ENCODE data around the gene ANGPTL8. TPM values are rescaled to one million over a fixed set of nuclear protein-coding genes. Genes with fewer than 3 reads are reported as not detected.

The ANGPTL8 gene
- total and polyA plus RNA-seq, 9 of the 15 experiments (the other 6 are each of a cell fraction or from before 2014, with no cell fraction given): not detected

DNA sequence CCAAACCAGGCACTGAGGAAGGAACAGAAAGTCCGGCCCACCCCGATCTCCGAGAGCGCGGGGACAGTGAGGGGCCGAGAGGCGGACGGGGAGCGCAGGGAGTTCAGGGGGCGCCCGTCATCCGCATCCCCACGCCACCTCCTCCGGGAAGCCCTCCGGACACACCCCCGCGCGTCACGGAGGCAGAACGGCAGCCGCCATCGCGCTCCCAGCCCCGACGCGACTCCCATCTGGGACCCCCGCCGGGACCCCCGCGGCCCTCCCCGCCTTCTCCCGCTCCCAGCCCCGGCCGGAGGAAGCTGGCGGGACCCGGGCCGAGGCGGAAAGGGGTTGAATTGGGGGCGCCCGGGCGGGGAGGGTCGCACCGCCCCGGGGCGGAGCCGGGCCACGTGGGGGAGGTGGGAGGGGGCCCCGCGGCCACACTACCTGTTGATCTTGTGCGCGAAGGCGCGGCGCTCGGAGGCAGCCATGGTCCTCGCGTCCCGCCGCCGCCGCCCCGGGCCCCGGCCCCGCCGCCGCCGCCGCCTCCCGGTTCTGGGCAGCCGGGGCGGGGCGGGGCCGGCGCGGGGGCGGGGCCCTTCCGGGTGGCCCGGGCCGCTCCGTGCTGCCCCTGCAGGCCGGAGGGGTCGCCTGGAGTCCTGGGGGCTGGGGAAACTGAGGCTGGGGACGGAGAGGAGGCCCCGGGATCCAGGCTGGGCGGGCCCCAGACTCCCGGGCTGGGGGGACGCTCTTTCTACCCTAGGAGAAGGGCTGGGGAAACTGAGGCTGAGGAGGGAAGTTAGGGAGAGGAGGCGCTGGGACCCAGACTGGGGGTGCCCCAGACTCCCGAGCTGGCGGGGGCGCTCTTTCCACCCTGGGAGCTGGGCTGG, 22.8 kb downstream of the ANGPTL8 start, which contains the start of gene DOCK6 (continued):
- peak; percentile 60; the same call in 1 of the 2 replicates for TF ChIP-seq VEZF1 (CRISPR knock-in tag; IDR thresholded peaks at IDR 0.05)
- TF ChIP-seq, protein P1, sequence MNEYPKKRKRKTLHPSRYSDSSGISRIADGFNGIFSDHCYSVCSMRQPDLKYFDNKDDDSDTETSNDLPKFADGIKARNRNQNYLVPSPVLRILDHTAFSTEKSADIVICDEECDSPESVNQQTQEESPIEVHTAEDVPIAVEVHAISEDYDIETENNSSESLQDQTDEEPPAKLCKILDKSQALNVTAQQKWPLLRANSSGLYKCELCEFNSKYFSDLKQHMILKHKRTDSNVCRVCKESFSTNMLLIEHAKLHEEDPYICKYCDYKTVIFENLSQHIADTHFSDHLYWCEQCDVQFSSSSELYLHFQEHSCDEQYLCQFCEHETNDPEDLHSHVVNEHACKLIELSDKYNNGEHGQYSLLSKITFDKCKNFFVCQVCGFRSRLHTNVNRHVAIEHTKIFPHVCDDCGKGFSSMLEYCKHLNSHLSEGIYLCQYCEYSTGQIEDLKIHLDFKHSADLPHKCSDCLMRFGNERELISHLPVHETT (CRISPR knock-in tag; conservative IDR thresholded peaks at IDR 0.05 in 1 of 2, IDR thresholded peaks at IDR 0.05 in 1 of 2): peak in 1 of 2 experiments; percentile 95; a peak in 2 of 4 replicates
- TF ChIP-seq ZFX (CRISPR knock-in tag; IDR thresholded peaks at IDR 0.05): peak; percentile 69
- peak; percentile 47 for TF ChIP-seq RBFOX2 (IDR thresholded peaks at IDR 0.05; ENCODE audit: low read depth, low read length)
- TF ChIP-seq MAX (CRISPR knock-in tag; IDR thresholded peaks at IDR 0.05): peak; percentile 33; the same call in 1 of the 2 replicates
- TF ChIP-seq CXXC5 (CRISPR knock-in tag; IDR thresholded peaks at IDR 0.05): peak; percentile 26; the same call in 1 of the 2 replicates
- peak; percentile 46; the same call in 1 of the 2 replicates for TF ChIP-seq ADNP (tag; IDR thresholded peaks at IDR 0.05)
- TF ChIP-seq, protein P2, sequence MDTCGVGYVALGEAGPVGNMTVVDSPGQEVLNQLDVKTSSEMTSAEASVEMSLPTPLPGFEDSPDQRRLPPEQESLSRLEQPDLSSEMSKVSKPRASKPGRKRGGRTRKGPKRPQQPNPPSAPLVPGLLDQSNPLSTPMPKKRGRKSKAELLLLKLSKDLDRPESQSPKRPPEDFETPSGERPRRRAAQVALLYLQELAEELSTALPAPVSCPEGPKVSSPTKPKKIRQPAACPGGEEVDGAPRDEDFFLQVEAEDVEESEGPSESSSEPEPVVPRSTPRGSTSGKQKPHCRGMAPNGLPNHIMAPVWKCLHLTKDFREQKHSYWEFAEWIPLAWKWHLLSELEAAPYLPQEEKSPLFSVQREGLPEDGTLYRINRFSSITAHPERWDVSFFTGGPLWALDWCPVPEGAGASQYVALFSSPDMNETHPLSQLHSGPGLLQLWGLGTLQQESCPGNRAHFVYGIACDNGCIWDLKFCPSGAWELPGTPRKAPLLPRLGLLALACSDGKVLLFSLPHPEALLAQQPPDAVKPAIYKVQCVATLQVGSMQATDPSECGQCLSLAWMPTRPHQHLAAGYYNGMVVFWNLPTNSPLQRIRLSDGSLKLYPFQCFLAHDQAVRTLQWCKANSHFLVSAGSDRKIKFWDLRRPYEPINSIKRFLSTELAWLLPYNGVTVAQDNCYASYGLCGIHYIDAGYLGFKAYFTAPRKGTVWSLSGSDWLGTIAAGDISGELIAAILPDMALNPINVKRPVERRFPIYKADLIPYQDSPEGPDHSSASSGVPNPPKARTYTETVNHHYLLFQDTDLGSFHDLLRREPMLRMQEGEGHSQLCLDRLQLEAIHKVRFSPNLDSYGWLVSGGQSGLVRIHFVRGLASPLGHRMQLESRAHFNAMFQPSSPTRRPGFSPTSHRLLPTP (IDR thresholded peaks at IDR 0.05; ENCODE audit: borderline replicate concordance, extremely low read depth, insufficient read length): peak; percentile 64
- TF ChIP-seq BCOR (IDR thresholded peaks at IDR 0.05): peak; percentile 100
- TF ChIP-seq, protein P3, sequence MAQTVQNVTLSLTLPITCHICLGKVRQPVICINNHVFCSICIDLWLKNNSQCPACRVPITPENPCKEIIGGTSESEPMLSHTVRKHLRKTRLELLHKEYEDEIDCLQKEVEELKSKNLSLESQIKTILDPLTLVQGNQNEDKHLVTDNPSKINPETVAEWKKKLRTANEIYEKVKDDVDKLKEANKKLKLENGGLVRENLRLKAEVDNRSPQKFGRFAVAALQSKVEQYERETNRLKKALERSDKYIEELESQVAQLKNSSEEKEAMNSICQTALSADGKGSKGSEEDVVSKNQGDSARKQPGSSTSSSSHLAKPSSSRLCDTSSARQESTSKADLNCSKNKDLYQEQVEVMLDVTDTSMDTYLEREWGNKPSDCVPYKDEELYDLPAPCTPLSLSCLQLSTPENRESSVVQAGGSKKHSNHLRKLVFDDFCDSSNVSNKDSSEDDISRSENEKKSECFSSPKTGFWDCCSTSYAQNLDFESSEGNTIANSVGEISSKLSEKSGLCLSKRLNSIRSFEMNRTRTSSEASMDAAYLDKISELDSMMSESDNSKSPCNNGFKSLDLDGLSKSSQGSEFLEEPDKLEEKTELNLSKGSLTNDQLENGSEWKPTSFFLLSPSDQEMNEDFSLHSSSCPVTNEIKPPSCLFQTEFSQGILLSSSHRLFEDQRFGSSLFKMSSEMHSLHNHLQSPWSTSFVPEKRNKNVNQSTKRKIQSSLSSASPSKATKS (CRISPR knock-in tag; IDR thresholded peaks at IDR 0.05): no peak
- no peak for TF ChIP-seq SIN3A (IDR thresholded peaks at IDR 0.05; ENCODE audit: borderline replicate concordance in 2 of 2, control insufficient read depth in 1 of 2, low read depth in 2 of 2, low read length in 2 of 2)
- TF ChIP-seq HDAC1 (IDR thresholded peaks at IDR 0.05): peak in 1 of 2 experiments; percentile 47; a peak in 2 of 4 replicates
- TF ChIP-seq GTF2A2 (tag; IDR thresholded peaks at IDR 0.05): no peak
- TF ChIP-seq YY1 (IDR thresholded peaks at IDR 0.05; ENCODE audit: borderline replicate concordance in 1 of 3, control insufficient read depth in 1 of 3, extremely low read depth in 1 of 3, insufficient read depth in 3 of 3, insufficient read length in 1 of 3, insufficient replicate concordance in 2 of 3, low read depth in 1 of 3, low read length in 2 of 3): peak in 2 of 3 experiments; percentile 68 to 79
- TF ChIP-seq CBX2 (IDR thresholded peaks at IDR 0.05; ENCODE audit: insufficient read depth, low read length, poor library complexity, severe bottlenecking): no peak

All from K562 (cell line).